ENCODE results near the gene TJP2.

Gene TJP2

GRCh38 chr9:69229367-69229766 lies 55.3 kb downstream of the TJP2 start:
- H3K36me3 ChIP-seq (ENCODE audit: control insufficient read depth, insufficient read depth, low read length) = peaks cover 79% of the 10 kb centered on the region
- WGBS, 2 experiments (ENCODE audit: insufficient coverage in 2 of 2) = 69 to 90% methylated on average over 2 of the region's 5 CpGs
- H3K4me1 ChIP-seq (ENCODE audit: control insufficient read depth, insufficient read depth, low read length, poor library complexity, severe bottlenecking) = no peaks in the 10 kb centered on the region
- H3K4me3 ChIP-seq (ENCODE audit: extremely low read depth, insufficient read depth, low read length, poor library complexity, severe bottlenecking) = no peak overlapping the region
- H3K27ac ChIP-seq (ENCODE audit: low read depth, low read length, severe bottlenecking) = no peak overlapping the region
- H3K9me3 ChIP-seq (ENCODE audit: control insufficient read depth, low read length) = no peaks in the 10 kb centered on the region

GRCh38 chr9:69232135-69232534 lies 58.1 kb downstream of the TJP2 start:
- Histone ChIP-seq H3K27ac (ENCODE audit: low read depth, low read length, severe bottlenecking) (no peak overlapping the region), H3K4me1 (ENCODE audit: control insufficient read depth, insufficient read depth, low read length, poor library complexity, severe bottlenecking) (no peaks in the 10 kb centered on the region), H3K36me3 (ENCODE audit: control insufficient read depth, insufficient read depth, low read length) (peaks cover 81% of the 10 kb centered on the region), H3K4me3 (ENCODE audit: extremely low read depth, insufficient read depth, low read length, poor library complexity, severe bottlenecking) (no peak overlapping the region), H3K9me3 (ENCODE audit: control insufficient read depth, low read length) (no peaks in the 10 kb centered on the region)
- WGBS, 2 experiments (ENCODE audit: insufficient coverage in 2 of 2) = 81 to 89% methylated on average over 3 to 6 of the region's 6 CpGs

GRCh38 chr9:69234683-69235082 lies 60.6 kb downstream of the TJP2 start:
- no peak overlapping the region for H3K27ac ChIP-seq (ENCODE audit: low read depth, low read length, severe bottlenecking)
- WGBS, 2 experiments (ENCODE audit: insufficient coverage in 2 of 2) = 50 to 89% methylated on average over 1 to 3 of the region's 3 CpGs
- no peaks in the 10 kb centered on the region for H3K9me3 ChIP-seq (ENCODE audit: control insufficient read depth, low read length)
- H3K4me3 ChIP-seq (ENCODE audit: extremely low read depth, insufficient read depth, low read length, poor library complexity, severe bottlenecking) = no peak overlapping the region
- peaks cover 81% of the 10 kb centered on the region for H3K36me3 ChIP-seq (ENCODE audit: control insufficient read depth, insufficient read depth, low read length)
- no peaks in the 10 kb centered on the region for H3K4me1 ChIP-seq (ENCODE audit: control insufficient read depth, insufficient read depth, low read length, poor library complexity, severe bottlenecking)

- H3K27ac ChIP-seq (ENCODE audit: low read depth, low read length, severe bottlenecking) = no peak overlapping the region
- no peaks in the 10 kb centered on the region for H3K4me1 ChIP-seq (ENCODE audit: control insufficient read depth, insufficient read depth, low read length, poor library complexity, severe bottlenecking)
- 64 to 73% methylated on average over 2 to 3 of the region's 7 CpGs for WGBS, 2 experiments (ENCODE audit: insufficient coverage in 2 of 2)
- no peak overlapping the region for H3K4me3 ChIP-seq (ENCODE audit: extremely low read depth, insufficient read depth, low read length, poor library complexity, severe bottlenecking)
- no peaks in the 10 kb centered on the region for H3K9me3 ChIP-seq (ENCODE audit: control insufficient read depth, low read length)
- peaks cover 83% of the 10 kb centered on the region for H3K36me3 ChIP-seq (ENCODE audit: control insufficient read depth, insufficient read depth, low read length)
Measured at GRCh38 chr9:69236188-69236587, 62.1 kb downstream of the TJP2 start.

GRCh38 chr9:69237702-69238295 lies 63.7 kb downstream of the TJP2 start:
- no peak overlapping the region for H3K4me3 ChIP-seq (ENCODE audit: extremely low read depth, insufficient read depth, low read length, poor library complexity, severe bottlenecking)
- H3K9me3 ChIP-seq (ENCODE audit: control insufficient read depth, low read length) = no peaks in the 10 kb centered on the region
- H3K36me3 ChIP-seq (ENCODE audit: control insufficient read depth, insufficient read depth, low read length) = peaks cover 81% of the 10 kb centered on the region
- 94 to 97% methylated on average over 3 of the region's 4 CpGs for WGBS, 2 experiments (ENCODE audit: insufficient coverage in 2 of 2)
- no peak overlapping the region for H3K27ac ChIP-seq (ENCODE audit: low read depth, low read length, severe bottlenecking)
- H3K4me1 ChIP-seq (ENCODE audit: control insufficient read depth, insufficient read depth, low read length, poor library complexity, severe bottlenecking) = no peaks in the 10 kb centered on the region

GRCh38 chr9:69243116-69243515 lies 69.0 kb downstream of the TJP2 start:
- no peak overlapping the region for H3K27ac ChIP-seq (ENCODE audit: low read depth, low read length, severe bottlenecking)
- H3K36me3 ChIP-seq (ENCODE audit: control insufficient read depth, insufficient read depth, low read length) = peaks cover 69% of the 10 kb centered on the region
- WGBS, 2 experiments (ENCODE audit: insufficient coverage in 2 of 2) = 100% methylated on average over 1 of the region's 2 CpGs

GRCh38 chr9:69246629-69247028 lies 72.6 kb downstream of the TJP2 start:
- Histone ChIP-seq H3K9me3 (ENCODE audit: control insufficient read depth, low read length) (no peaks in the 10 kb centered on the region), H3K4me3 (ENCODE audit: extremely low read depth, insufficient read depth, low read length, poor library complexity, severe bottlenecking) (no peak overlapping the region), H3K27ac (ENCODE audit: low read depth, low read length, severe bottlenecking) (no peak overlapping the region), H3K4me1 (ENCODE audit: control insufficient read depth, insufficient read depth, low read length, poor library complexity, severe bottlenecking) (no peaks in the 10 kb centered on the region), H3K36me3 (ENCODE audit: control insufficient read depth, insufficient read depth, low read length) (peaks cover 63% of the 10 kb centered on the region)
- WGBS, 2 experiments (ENCODE audit: insufficient coverage in 2 of 2) = 90 to 100% methylated on average over 1 to 2 of the region's 2 CpGs

More at GRCh38 chr9:69243116-69243515, 69.0 kb downstream of the TJP2 start:
- no peaks in the 10 kb centered on the region for H3K9me3 ChIP-seq (ENCODE audit: control insufficient read depth, low read length)
- no peak overlapping the region for H3K4me3 ChIP-seq (ENCODE audit: extremely low read depth, insufficient read depth, low read length, poor library complexity, severe bottlenecking)
- H3K4me1 ChIP-seq (ENCODE audit: control insufficient read depth, insufficient read depth, low read length, poor library complexity, severe bottlenecking) = no peaks in the 10 kb centered on the region

GRCh38 chr9:69248005-69248404 lies 73.9 kb downstream of the TJP2 start:
- Histone ChIP-seq H3K4me1 (ENCODE audit: control insufficient read depth, insufficient read depth, low read length, poor library complexity, severe bottlenecking) (peaks cover 5% of the 10 kb centered on the region), H3K9me3 (ENCODE audit: control insufficient read depth, low read length) (no peaks in the 10 kb centered on the region), H3K4me3 (ENCODE audit: extremely low read depth, insufficient read depth, low read length, poor library complexity, severe bottlenecking) (no peak overlapping the region), H3K36me3 (ENCODE audit: control insufficient read depth, insufficient read depth, low read length) (peaks cover 70% of the 10 kb centered on the region), H3K27ac (ENCODE audit: low read depth, low read length, severe bottlenecking) (no peak overlapping the region)
- 93% methylated on average over 19 of the region's 22 CpGs for WGBS, 2 experiments (ENCODE audit: insufficient coverage in 2 of 2)

- Histone ChIP-seq H3K9me3 (ENCODE audit: control insufficient read depth, low read length) (no peaks in the 10 kb centered on the region), H3K27ac (ENCODE audit: low read depth, low read length, severe bottlenecking) (no peak overlapping the region), H3K36me3 (ENCODE audit: control insufficient read depth, insufficient read depth, low read length) (peaks cover 82% of the 10 kb centered on the region), H3K4me3 (ENCODE audit: extremely low read depth, insufficient read depth, low read length, poor library complexity, severe bottlenecking) (no peak overlapping the region), H3K4me1 (ENCODE audit: control insufficient read depth, insufficient read depth, low read length, poor library complexity, severe bottlenecking) (peaks cover 8% of the 10 kb centered on the region)
- 76 to 80% methylated on average over 6 to 7 of the region's 7 CpGs for WGBS, 2 experiments (ENCODE audit: insufficient coverage in 2 of 2)
Measured at GRCh38 chr9:69249337-69249736, 75.3 kb downstream of the TJP2 start.

- WGBS, 2 experiments (ENCODE audit: insufficient coverage in 2 of 2) = 92 to 93% methylated on average over 3 of the region's 3 CpGs
Measured at GRCh38 chr9:69250681-69251080, 76.6 kb downstream of the TJP2 start.

GRCh38 chr9:69252436-69252835 lies 78.4 kb downstream of the TJP2 start:
- Histone ChIP-seq H3K27ac (ENCODE audit: low read depth, low read length, severe bottlenecking) (no peak overlapping the region), H3K36me3 (ENCODE audit: control insufficient read depth, insufficient read depth, low read length) (peaks cover 75% of the 10 kb centered on the region), H3K4me3 (ENCODE audit: extremely low read depth, insufficient read depth, low read length, poor library complexity, severe bottlenecking) (no peak overlapping the region), H3K9me3 (ENCODE audit: control insufficient read depth, low read length) (no peaks in the 10 kb centered on the region), H3K4me1 (ENCODE audit: control insufficient read depth, insufficient read depth, low read length, poor library complexity, severe bottlenecking) (peaks cover 8% of the 10 kb centered on the region)
- 50 to 91% methylated on average over 1 to 4 of the region's 5 CpGs for WGBS, 2 experiments (ENCODE audit: insufficient coverage in 2 of 2)

More at GRCh38 chr9:69250681-69251080, 76.6 kb downstream of the TJP2 start:
- Histone ChIP-seq H3K36me3 (ENCODE audit: control insufficient read depth, insufficient read depth, low read length) (peaks cover 78% of the 10 kb centered on the region), H3K4me3 (ENCODE audit: extremely low read depth, insufficient read depth, low read length, poor library complexity, severe bottlenecking) (no peak overlapping the region), H3K4me1 (ENCODE audit: control insufficient read depth, insufficient read depth, low read length, poor library complexity, severe bottlenecking) (peaks cover 8% of the 10 kb centered on the region), H3K27ac (ENCODE audit: low read depth, low read length, severe bottlenecking) (no peak overlapping the region), H3K9me3 (ENCODE audit: control insufficient read depth, low read length) (no peaks in the 10 kb centered on the region)
